ENCODE data around the gene BCL11A. TPM values are rescaled to one million over a fixed set of nuclear protein-coding genes. Genes with fewer than 3 reads are reported as not detected.

Gene BCL11A
- total RNA-seq, 1 experiment from 2014 or later: 0.13 TPM

DNA sequence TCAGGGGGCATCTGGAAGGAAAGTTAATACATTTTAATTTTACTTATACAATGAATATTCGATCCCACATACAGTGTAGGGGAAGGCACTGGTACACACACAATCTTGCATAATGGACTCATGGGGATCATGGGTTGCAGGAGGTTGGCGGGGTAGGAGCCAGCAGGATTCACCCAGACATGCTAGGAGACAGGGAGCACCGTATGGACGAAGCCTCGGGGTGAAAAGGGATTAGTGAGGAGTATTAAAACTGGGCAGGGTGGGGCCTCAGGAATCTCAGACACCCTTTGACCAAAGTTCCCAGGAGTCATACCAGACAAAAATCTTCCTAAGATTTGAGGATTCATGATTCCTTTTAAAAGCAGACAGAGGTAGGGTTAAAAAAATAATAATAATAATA, 140.8 kb downstream of the BCL11A start:
- Histone ChIP-seq H3K4me1 (replicated peaks) (peaks cover 12% of the 10 kb centered on the region), H3K36me3 (no peaks in the 10 kb centered on the region), H3K27ac (no peak overlapping the region), H3K4me3 (no peak overlapping the region), H3K9me3 (replicated peaks) (no peaks in the 10 kb centered on the region), H3K27me3 (replicated peaks) (no peaks in the 10 kb centered on the region)
- DNase-seq (ENCODE audit: low read depth in 1 of 2, low spot score in 2 of 2): no peak

DNA sequence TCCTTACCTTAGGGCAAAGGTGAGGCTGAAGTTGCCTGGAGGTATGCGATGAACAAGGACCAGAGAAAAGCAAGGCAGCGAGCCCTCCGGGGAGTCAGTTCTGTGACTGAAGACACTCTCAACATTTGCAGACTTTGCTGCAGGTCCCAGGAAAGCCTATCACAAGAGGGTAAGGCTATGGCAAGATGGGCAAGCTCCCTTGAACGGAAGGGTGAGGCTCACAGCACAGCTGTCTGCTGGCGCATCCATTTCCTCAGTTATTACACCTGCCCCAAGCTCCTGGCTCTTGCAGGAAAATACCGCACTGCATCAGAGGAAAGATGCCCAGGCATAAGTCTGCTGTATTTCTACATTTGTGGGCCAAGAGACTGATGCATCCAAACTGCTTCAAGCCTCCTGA, 141.4 kb downstream of the BCL11A start:
- DNase-seq (ENCODE audit: low read depth in 1 of 2, low spot score in 2 of 2): no peak
- no peaks in the 10 kb centered on the region for H3K27me3 ChIP-seq (replicated peaks)
- H3K27ac ChIP-seq: no peak overlapping the region

DNA sequence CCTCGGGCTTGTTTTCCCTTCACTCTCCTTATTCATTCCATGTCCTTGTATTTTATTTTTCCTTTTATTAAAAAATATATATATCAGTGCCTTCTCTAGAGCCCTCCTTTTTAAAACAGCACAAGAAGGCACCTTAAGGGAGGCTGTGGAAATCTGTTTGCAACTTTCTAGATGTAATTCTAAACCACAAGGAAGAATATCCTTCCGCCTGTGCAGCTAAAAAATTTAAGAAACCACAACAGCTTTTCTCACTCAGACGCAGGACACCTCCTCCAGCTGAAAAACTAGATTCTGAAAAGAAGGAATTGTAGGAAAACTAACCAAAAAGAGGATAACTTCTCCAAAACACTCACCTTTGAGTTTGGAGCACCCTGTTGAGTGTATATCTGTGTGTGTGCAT, 142.2 kb downstream of the BCL11A start:
- H3K27ac ChIP-seq: no peak overlapping the region
- no peaks in the 10 kb centered on the region for H3K27me3 ChIP-seq (replicated peaks)
- no peaks in the 10 kb centered on the region for H3K9me3 ChIP-seq (replicated peaks)
- no peak for DNase-seq (ENCODE audit: low read depth in 1 of 2, low spot score in 2 of 2)
- no peaks in the 10 kb centered on the region for H3K36me3 ChIP-seq
- H3K4me3 ChIP-seq: no peak overlapping the region
- peaks cover 12% of the 10 kb centered on the region for H3K4me1 ChIP-seq (replicated peaks)

More for the DNA sequence above, 141.4 kb downstream of the BCL11A start:
- Histone ChIP-seq H3K4me1 (replicated peaks) (peaks cover 12% of the 10 kb centered on the region), H3K9me3 (replicated peaks) (no peaks in the 10 kb centered on the region), H3K36me3 (no peaks in the 10 kb centered on the region), H3K4me3 (no peak overlapping the region)

DNA sequence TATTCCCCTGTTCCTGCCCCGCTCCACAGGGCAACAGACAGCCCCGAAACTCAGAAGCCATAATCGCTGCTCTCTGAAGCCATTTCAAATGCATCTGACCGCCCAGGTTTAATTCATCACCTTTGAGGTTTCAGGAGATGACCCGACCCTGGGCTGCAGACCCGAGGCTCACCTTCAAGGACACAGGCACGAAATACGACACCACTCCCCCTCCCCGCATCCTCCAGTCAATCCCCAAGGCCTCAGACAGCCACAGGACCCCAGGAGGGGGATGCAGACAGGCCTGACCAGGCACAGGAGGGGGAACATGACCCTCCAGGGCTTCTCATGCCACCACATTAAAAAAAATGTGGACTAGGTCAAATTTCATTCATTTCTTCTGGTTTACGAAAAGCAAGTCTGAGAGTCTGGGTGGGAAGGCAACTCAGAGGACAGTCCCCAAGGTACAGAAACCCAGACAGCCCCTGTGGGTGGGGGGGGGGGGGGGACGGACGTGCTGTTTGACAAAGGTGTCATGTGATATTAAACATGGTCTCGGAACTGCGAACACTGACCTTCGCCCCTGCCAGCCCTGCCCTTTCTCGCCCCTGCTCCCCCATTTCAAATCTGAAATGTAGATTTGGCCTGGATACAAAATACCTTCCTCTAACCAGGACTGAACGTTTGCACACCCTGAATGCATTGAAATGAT, 142.9 kb downstream of the BCL11A start:
- no peak overlapping the region for H3K27ac ChIP-seq
- no peaks in the 10 kb centered on the region for H3K36me3 ChIP-seq
- DNase-seq (ENCODE audit: low read depth in 1 of 2, low spot score in 2 of 2): no peak
- H3K4me1 ChIP-seq (replicated peaks): peaks cover 12% of the 10 kb centered on the region
- no peaks in the 10 kb centered on the region for H3K9me3 ChIP-seq (replicated peaks)
- H3K4me3 ChIP-seq: no peak overlapping the region
- no peaks in the 10 kb centered on the region for H3K27me3 ChIP-seq (replicated peaks)

DNA sequence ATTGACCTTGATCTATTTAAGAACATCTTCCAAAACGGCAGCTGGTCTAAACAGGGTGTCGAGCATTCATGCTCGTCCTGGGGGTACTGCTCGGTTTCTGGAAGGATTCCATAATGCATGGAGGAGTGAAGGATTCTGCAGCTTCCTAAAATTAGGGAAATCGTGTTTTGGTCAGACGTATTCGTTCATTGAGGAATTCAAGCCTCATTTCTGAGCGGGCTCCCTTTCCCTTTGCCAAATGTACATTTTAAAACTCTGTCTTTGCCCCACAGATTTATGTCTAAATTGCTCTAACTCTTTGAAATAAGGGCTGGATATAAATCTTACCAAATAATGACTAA, 144.0 kb downstream of the BCL11A start:
- no peak for DNase-seq (ENCODE audit: low read depth in 1 of 2, low spot score in 2 of 2)
- Histone ChIP-seq H3K27me3 (replicated peaks) (no peaks in the 10 kb centered on the region), H3K4me1 (replicated peaks) (peaks cover 12% of the 10 kb centered on the region), H3K36me3 (no peaks in the 10 kb centered on the region), H3K4me3 (no peak overlapping the region), H3K9me3 (replicated peaks) (no peaks in the 10 kb centered on the region), H3K27ac (no peak overlapping the region)

DNA sequence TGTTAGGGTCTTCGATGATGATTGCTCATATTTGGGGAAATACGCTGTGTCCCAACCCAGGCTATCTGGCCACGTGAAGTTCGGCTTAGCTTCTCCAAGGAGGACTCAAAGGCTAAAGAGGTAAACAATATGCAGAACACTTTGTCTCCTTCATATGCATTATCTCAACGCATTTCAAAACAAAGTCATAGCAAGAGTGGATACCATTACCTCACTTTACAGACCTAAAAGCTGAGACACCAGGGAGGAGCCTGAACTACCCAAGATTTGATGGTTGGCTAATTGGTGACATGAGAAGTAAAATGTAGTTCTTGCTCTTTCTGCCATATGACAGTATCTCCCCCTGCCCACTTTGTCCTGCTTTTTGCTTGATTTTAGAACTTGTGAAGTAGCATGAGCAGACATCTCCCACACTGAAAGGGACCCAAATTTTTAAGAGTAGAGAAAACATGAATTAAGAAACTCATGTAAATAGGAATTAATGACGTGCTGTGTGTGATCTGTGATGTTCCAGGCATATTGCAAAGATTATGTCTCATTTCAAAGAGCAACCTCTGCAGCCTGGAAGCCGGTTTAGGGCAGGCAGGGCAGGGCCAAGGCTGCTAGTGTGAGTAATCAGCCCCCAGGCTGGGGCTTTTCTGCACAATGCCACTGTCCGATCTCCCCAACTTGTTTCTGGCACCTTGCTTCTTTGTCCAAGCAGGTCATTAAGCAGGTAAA, 144.5 kb downstream of the BCL11A start:
- Histone ChIP-seq H3K4me1 (replicated peaks) (peaks cover 9% of the 10 kb centered on the region), H3K27me3 (replicated peaks) (no peaks in the 10 kb centered on the region), H3K4me3 (no peak overlapping the region), H3K9me3 (replicated peaks) (no peaks in the 10 kb centered on the region), H3K36me3 (no peaks in the 10 kb centered on the region), H3K27ac (no peak overlapping the region)
- DNase-seq (ENCODE audit: low read depth in 1 of 2, low spot score in 2 of 2): no peak

DNA sequence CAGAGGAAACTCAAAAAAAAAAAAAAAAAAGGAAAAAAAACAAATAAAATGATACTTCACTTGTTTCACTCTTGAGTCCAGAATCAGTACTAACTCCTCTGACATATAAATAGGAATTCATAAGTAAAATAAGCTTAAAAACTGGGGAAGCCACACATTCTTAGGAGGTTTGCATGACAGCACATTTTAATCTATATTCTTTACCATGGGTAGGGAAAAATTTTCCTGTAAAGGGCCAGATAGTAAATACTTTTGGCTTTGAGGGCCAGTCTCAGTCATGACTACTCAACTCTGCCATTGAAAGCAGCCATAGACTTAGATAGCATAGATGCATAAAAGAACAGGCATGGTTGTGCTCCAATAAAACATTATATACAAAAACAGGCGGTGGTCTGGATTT, 145.2 kb downstream of the BCL11A start:
- DNase-seq (ENCODE audit: low read depth in 1 of 2, low spot score in 2 of 2): no peak
- peaks cover 3% of the 10 kb centered on the region for H3K4me1 ChIP-seq (replicated peaks)
- H3K27ac ChIP-seq: no peak overlapping the region
- no peaks in the 10 kb centered on the region for H3K27me3 ChIP-seq (replicated peaks)
- no peaks in the 10 kb centered on the region for H3K9me3 ChIP-seq (replicated peaks)
- no peaks in the 10 kb centered on the region for H3K36me3 ChIP-seq
- H3K4me3 ChIP-seq: no peak overlapping the region

DNA sequence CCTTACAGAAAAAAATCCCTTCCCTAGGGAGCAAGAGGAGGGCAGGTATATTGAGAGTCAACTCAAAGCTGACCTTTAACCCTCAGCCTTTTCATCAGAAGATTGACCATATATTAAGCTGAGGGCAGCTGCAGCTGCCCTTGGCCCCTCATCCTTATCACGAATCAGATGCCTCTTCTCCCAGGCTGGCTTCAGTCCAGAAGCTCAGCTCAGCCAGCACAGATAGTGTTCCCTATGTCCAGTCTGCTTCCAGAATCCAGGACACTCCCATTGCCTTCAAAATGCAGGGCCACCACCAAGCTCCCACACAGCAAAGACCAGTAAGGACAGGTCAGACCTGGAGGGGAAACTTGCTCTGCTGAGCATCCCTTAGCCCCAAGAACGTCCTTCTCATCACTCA, 146.1 kb downstream of the BCL11A start:
- no peaks in the 10 kb centered on the region for H3K36me3 ChIP-seq
- DNase-seq (ENCODE audit: low read depth in 1 of 2, low spot score in 2 of 2): no peak
- no peaks in the 10 kb centered on the region for H3K4me1 ChIP-seq (replicated peaks)
- no peaks in the 10 kb centered on the region for H3K27me3 ChIP-seq (replicated peaks)
- no peak overlapping the region for H3K27ac ChIP-seq
- H3K4me3 ChIP-seq: no peak overlapping the region
- H3K9me3 ChIP-seq (replicated peaks): no peaks in the 10 kb centered on the region

DNA sequence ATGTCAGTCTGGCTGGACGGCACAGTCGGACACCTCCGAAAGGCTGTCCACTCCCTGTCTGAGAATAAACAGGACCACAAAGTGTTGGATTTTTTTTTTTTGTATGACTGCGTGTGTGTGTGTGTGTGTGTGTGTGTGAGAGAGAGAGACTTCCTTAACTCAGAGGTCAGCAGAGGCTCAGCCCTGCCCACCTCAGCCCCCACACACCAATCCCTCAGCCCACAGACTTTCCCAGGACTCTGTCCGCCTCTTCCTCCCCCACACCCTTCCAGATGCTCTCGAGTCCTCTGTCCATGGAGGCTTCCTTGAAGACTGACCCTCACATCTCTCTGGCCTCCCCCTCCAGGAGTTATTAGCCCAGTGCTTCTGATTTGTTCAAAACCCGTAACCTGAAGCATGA, 147.3 kb downstream of the BCL11A start:
- DNase-seq (ENCODE audit: low read depth in 1 of 2, low spot score in 2 of 2): no peak
- Histone ChIP-seq H3K36me3 (no peaks in the 10 kb centered on the region), H3K9me3 (replicated peaks) (no peaks in the 10 kb centered on the region), H3K27me3 (replicated peaks) (no peaks in the 10 kb centered on the region), H3K27ac (no peak overlapping the region), H3K4me1 (replicated peaks) (no peaks in the 10 kb centered on the region), H3K4me3 (no peak overlapping the region)

DNA sequence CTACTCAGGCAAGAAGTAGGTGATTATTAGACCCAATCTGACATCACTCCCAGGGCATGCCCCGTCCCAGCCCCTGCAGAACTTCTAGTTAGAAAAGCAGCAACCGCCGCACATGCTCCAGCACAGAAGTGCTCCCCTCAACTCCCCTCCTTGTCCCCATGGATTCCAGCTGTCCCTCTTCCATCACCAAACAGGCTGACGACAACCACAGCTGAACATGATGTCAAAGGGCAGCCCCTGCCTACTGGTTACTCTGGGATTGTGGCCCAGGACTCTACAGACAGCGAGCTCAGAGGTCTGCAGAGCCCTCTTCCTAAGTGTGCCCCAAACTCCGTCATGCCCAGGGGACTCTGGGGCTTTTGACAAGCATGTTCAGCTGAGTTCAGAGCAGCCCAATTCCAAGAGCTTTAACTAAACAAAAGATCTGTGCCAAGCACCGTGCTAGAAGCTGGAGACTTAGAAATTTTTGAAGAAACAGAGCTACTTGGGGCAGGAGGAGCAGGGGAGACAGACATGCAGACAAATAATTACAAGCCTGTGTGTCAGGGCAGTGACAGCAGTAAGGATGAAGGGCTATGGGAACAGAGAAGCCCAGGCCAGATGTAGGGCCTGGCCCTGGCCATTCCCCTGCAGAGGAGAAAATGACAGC, 148.1 kb downstream of the BCL11A start:
- Histone ChIP-seq H3K9me3 (replicated peaks) (no peaks in the 10 kb centered on the region), H3K27me3 (replicated peaks) (no peaks in the 10 kb centered on the region), H3K36me3 (no peaks in the 10 kb centered on the region), H3K4me1 (replicated peaks) (no peaks in the 10 kb centered on the region), H3K27ac (no peak overlapping the region), H3K4me3 (no peak overlapping the region)
- no peak for DNase-seq (ENCODE audit: low read depth in 1 of 2, low spot score in 2 of 2)

Other genes starting within 250 kb of the BCL11A start
- gene PAPOLG, start 202.6 kb upstream of the BCL11A start, total RNA-seq (2014; rRNA removed; shearing (Covaris generic)): 8.1 and 13.7 TPM in 2 replicates